Ishikawa (cell line): ENCODE results near the gene STAG3.

Experiments
- CEBPB ChIP-seq: IDR thresholded peaks from 2 replicates; pipeline ENCODE4 v1.6.1; 2012
- EP300 ChIP-seq: IDR thresholded peaks from 2 replicates; pipeline ENCODE4 v1.6.1; 2012; ENCODE audit warnings: borderline replicate concordance
- NFIC ChIP-seq: IDR thresholded peaks from 2 replicates; pipeline ENCODE4 v1.6.1; 2012
- REST ChIP-seq: IDR thresholded peaks from 2 replicates; pipeline ENCODE4 v1.6.1; 2012; ENCODE audit warnings: low read depth, mild to moderate bottlenecking
- USF1 ChIP-seq: IDR thresholded peaks from 2 replicates; pipeline ENCODE4 v1.6.1; 2012
- YY1 ChIP-seq: IDR thresholded peaks from 2 replicates; pipeline ENCODE4 v1.6.1; 2012; ENCODE audit warnings: low read depth

GRCh38 chr7:100190048-100190711, 12.5 kb downstream of the STAG3 start:
- no peak for TF ChIP-seq REST
- TF ChIP-seq CEBPB = no peak
- TF ChIP-seq NFIC = no peak
- TF ChIP-seq YY1 = no peak
- no peak for TF ChIP-seq EP300
- TF ChIP-seq USF1 = no peak
